Spinal cord (tissue), 10 donors: ENCODE results near the gene ARFRP1. TPM values are rescaled to one million over a fixed set of nuclear protein-coding genes. Genes with fewer than 3 reads are reported as not detected.
"Not testable (repeated sequence)": the region's sequence is repeated elsewhere in the genome, so short reads cannot be mapped to it uniquely, and the experiment has no call there.

Experiments
- DNase-seq, 6 donors: peaks; one replicate each; pipeline versions ENCODE4 v3.0.0 to v3.0.0-alpha.2; 2013 to 2015; ENCODE audit warnings: low spot score in 6 of 6, low read depth in 4 of 6
- H3K27ac ChIP-seq: one replicate; pipeline ENCODE4 v1.5.1; 2013; ENCODE audit warnings: low read depth, low read length, control low read depth
- H3K27me3 ChIP-seq: one replicate; pipeline ENCODE4 v1.6.1; 2013; ENCODE audit warnings: low read length; ENCODE audit not compliant: control insufficient read depth, insufficient read depth
- H3K36me3 ChIP-seq: one replicate; pipeline ENCODE4 v1.6.1; 2013; ENCODE audit warnings: low read length; ENCODE audit not compliant: control insufficient read depth, insufficient read depth
- H3K4me1 ChIP-seq: one replicate; pipeline ENCODE4 v1.6.1; 2013; ENCODE audit warnings: low read length; ENCODE audit not compliant: control insufficient read depth, insufficient read depth
- H3K4me3 ChIP-seq: one replicate; pipeline ENCODE4 v1.5.1; 2013; ENCODE audit warnings: low read depth, low read length, control low read depth
- H3K9me3 ChIP-seq: one replicate; pipeline ENCODE4 v1.6.1; 2013; ENCODE audit warnings: low read length; ENCODE audit not compliant: control insufficient read depth, insufficient read depth
- WGBS: methylation state at CpG from one replicate; pipeline ENCODE4 v1.1.5; 2013; ENCODE audit warnings: missing lambda C conversion rate; ENCODE audit not compliant: insufficient coverage; 5-methylcytosine and 5-hydroxymethylcytosine counted together
- polyA plus RNA-seq, 2 donors: library from polyadenylated mRNA; unstranded; fragments of 120-200 nt; gene quantifications; one replicate each; pipeline ENCODE4 v1.2.1, GENCODE V29; 2013; ENCODE audit not compliant: insufficient read length in 2 of 2
- total RNA-seq, 2 donors: library from RNA; depleted of rRNA in 1 of 2; stranded (reverse); fragments of 120-200 nt in 1 of 2; fragments of >200 nt in 1 of 2; gene quantifications; one replicate each; pipeline versions ENCODE4 v1.2.3 to v1.2.4, GENCODE V29; 2013 to 2014
- donor health status: healthy.

The ARFRP1 gene
- total and polyA plus RNA-seq, 4 donors: 19.5 to 57.8 (median 49.3) TPM

DNA sequence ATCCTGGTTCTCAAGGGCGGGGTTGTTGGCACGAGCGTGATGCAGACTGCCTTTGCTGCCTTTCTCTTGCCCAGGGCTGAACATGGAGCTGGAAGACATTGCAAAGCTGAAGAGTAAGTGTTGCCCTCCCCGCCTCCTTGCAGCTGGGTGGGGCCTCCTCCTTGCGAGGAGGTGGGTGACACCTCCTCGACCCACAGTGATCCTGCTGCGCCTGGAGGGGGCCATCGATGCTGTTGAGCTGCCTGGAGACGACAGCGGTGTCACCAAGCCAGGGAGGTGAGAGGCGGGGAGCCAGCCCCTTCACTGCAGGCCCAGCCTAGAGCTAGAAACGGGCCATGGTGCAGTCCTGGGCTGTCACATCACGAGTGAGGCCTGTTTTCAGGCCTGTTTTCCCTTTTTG is 29.7 kb downstream of the ARFRP1 start:
- H3K27ac ChIP-seq: no peak overlapping the region
- no peak for DNase-seq
- H3K4me3 ChIP-seq: no peak overlapping the region
- H3K27me3 ChIP-seq: no peaks in the 10 kb centered on the region
- H3K4me1 ChIP-seq: no peaks in the 10 kb centered on the region
- WGBS: 89% methylated on average over 13 of the region's 13 CpGs
- H3K36me3 ChIP-seq: peaks cover 97% of the 10 kb centered on the region
- H3K9me3 ChIP-seq: no peaks in the 10 kb centered on the region

DNA sequence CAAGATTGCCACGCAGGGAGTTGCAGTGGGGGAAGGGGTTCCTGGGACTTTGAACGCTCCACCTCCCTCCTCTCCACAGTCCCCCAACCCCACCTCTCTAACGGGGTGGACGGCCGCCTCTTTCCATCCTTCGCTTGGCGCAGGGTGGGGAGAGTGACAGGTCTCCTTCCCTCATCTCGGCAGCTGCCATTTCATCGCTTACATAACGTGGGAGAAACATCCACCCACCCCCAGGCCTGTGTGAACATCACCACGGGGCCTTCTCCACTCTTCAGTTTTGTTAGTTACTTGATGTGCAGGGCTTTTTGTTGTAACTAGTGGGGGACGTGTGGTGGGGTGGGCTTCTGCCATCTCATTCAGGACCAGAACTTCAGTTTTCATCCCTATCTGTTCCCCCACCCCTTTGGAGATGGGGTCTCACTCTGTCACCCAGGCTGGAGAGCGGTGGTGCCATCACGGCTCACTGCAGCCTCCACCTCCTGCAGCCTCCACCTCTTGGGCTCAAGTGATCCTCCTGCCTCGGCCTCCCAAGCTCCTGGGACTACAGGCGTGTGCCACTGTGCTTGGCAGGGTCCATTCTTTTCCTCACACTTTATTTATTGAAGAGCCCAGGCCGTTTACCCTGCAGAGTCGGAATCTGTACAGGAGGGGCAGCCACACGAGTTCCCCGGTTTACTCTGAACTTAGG is 32.0 kb downstream of the ARFRP1 start:
- no peak for DNase-seq

DNA sequence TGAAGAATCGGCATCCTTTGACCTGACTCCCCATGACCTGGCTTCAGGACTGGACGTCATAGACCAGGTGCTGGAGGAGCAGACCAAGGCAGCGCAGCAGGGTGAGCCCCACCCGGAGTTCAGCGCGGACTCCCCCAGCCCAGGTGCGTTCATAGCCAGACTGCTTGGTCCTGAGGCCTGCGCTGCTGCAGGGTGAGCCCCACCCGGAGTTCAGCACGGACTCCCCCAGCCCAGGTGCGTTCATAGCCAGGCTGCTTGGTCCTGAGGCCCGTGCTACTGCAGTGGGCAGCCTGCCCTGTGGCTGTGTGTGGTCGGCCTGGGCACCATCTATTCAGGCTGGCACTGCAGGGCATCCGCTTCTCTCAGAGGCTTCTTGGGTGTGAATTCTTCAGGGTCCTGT is 33.8 kb downstream of the ARFRP1 start:
- H3K36me3 ChIP-seq: peaks cover 82% of the 10 kb centered on the region
- H3K4me1 ChIP-seq: no peaks in the 10 kb centered on the region
- no peak for DNase-seq
- no peaks in the 10 kb centered on the region for H3K27me3 ChIP-seq
- no peaks in the 10 kb centered on the region for H3K9me3 ChIP-seq
- no peak overlapping the region for H3K4me3 ChIP-seq
- 96% methylated on average over 13 of the region's 14 CpGs for WGBS
- no peak overlapping the region for H3K27ac ChIP-seq

More for the DNA sequence above, 32.0 kb downstream of the ARFRP1 start:
- WGBS: 93% methylated on average over 8 of the region's 20 CpGs
- no peaks in the 10 kb centered on the region for H3K27me3 ChIP-seq
- H3K27ac ChIP-seq: no peak overlapping the region
- no peak overlapping the region for H3K4me3 ChIP-seq
- no peaks in the 10 kb centered on the region for H3K9me3 ChIP-seq
- peaks cover 96% of the 10 kb centered on the region for H3K36me3 ChIP-seq
- no peaks in the 10 kb centered on the region for H3K4me1 ChIP-seq

DNA sequence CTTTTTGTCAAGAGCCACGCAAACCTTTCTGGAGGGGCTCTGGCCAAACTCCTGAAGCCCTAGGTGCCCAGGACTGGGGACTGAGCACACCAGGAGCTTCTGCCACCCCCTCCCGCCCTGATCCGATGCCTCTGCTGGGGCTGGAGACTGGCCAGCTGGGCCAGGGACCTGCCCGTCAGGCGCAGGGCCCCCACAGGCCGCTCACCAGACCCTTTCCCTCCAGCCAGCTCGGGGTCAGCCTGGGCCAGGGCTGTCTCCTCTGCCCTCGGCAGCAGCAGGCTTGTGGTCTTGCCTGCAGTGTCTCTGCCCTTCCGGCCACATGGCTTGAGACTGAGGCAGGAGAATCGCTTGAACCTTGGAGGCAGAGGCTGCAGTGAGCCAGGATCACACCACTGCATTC is 35.1 kb downstream of the ARFRP1 start:
- H3K36me3 ChIP-seq: peaks cover 83% of the 10 kb centered on the region
- DNase-seq: no peak
- H3K27ac ChIP-seq: no peak overlapping the region
- H3K9me3 ChIP-seq: no peaks in the 10 kb centered on the region
- 94% methylated on average over 10 of the region's 10 CpGs for WGBS
- H3K4me3 ChIP-seq: no peak overlapping the region
- H3K27me3 ChIP-seq: no peaks in the 10 kb centered on the region
- H3K4me1 ChIP-seq: no peaks in the 10 kb centered on the region

DNA sequence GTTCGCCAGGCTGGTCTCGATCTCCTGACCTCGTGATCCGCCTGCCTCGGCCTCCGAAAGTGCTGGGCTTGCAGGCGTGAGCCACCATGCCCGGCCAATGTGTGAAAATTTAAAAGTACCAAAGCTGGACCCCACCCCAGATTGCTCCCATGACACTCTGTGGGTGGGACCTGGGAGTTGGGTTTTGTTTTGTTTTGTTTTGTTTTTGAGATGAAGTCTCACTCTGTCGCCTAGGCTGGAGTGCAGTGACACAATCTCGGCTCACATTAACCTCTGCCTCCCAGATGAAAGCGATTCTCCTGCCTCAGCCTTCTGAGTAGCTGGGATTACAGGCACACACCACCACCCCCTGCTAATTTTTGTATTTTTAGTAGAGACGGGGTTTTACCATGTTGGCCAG is 36.1 kb downstream of the ARFRP1 start:
- not testable (repeated sequence) for H3K4me3 ChIP-seq

DNA sequence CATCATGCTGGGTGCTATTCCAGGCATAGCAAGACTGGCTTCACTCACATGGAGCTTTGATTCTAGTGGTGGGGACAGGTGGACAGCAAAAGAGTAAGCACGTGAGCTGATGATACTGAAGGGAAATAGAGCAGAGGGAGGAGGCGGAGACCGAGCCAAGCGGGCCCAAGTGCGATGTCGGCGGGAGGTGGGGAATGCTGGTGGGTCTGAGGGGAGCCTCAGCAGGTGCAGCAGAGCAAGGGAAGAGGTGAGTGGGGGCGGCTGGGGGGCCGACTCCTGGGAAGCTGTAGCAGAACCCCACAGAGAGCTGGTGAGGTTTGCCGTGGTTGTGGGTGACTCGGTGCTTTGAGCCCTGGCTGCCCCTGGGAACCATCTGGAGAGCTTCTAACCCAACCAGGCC is 39.4 kb downstream of the ARFRP1 start:
- Histone ChIP-seq H3K4me1 (peaks cover 22% of the 10 kb centered on the region), H3K9me3 (no peaks in the 10 kb centered on the region), H3K36me3 (peaks cover 83% of the 10 kb centered on the region), H3K27me3 (no peaks in the 10 kb centered on the region), H3K27ac (no peak overlapping the region), H3K4me3 (no peak overlapping the region)
- WGBS: 96% methylated on average over 11 of the region's 11 CpGs
- DNase-seq: no peak

More for the DNA sequence above, 36.1 kb downstream of the ARFRP1 start:
- not testable (repeated sequence) for H3K4me1 ChIP-seq, H3K9me3 ChIP-seq, DNase-seq, H3K27ac ChIP-seq, H3K27me3 ChIP-seq
- 95% methylated on average over 6 of the region's 12 CpGs for WGBS
- H3K36me3 ChIP-seq: peaks cover 83% of the 10 kb centered on the region

DNA sequence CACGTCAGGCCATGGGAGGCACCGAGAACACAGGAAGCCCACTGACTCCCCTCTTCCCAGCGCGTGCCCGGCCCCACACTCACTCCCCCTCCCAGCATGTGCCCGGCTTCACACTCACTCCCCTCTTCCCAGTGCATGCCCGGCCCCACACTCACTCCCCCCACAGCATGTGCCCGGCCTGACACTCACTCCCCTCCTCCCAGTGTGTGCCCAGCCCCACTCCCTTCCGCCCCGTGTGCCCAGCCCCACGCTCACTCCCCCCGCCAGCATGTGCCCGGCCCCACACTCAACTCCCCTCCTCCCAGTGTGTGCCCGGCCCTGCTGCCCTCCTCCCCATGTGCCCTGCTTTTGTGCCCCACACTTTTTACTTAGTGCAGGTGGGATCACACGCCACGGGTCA is 39.9 kb downstream of the ARFRP1 start:
- no peak for DNase-seq
- WGBS: 94% methylated on average over 16 of the region's 16 CpGs
- Histone ChIP-seq H3K36me3 (peaks cover 84% of the 10 kb centered on the region), H3K4me3 (no peak overlapping the region), H3K27ac (no peak overlapping the region), H3K4me1 (peaks cover 22% of the 10 kb centered on the region), H3K9me3 (no peaks in the 10 kb centered on the region), H3K27me3 (no peaks in the 10 kb centered on the region)

DNA sequence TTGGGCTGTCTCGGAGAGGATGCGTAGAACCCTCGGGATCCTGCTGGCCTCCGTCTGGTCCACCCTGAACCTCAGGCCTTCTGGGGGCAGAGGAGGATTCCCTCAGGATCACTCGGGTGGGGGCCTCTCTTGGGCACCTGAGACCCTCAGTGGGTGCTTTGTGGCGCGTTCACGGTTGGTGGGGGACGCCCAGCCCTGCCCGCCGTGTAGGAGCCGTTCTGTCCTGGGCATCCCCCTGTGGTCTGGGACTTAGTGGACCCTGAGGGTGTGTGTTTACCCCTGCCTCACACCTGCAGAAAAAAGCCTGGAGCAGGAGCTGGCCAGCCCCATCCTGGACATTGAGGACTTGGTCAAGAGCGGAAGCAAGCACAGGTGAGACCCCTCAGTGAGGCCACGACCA is 42.1 kb downstream of the ARFRP1 start:
- Histone ChIP-seq H3K36me3 (peaks cover 84% of the 10 kb centered on the region), H3K4me3 (no peak overlapping the region), H3K4me1 (peaks cover 22% of the 10 kb centered on the region), H3K9me3 (no peaks in the 10 kb centered on the region), H3K27me3 (no peaks in the 10 kb centered on the region), H3K27ac (no peak overlapping the region)
- DNase-seq: no peak
- WGBS: 95% methylated on average over 14 of the region's 14 CpGs

DNA sequence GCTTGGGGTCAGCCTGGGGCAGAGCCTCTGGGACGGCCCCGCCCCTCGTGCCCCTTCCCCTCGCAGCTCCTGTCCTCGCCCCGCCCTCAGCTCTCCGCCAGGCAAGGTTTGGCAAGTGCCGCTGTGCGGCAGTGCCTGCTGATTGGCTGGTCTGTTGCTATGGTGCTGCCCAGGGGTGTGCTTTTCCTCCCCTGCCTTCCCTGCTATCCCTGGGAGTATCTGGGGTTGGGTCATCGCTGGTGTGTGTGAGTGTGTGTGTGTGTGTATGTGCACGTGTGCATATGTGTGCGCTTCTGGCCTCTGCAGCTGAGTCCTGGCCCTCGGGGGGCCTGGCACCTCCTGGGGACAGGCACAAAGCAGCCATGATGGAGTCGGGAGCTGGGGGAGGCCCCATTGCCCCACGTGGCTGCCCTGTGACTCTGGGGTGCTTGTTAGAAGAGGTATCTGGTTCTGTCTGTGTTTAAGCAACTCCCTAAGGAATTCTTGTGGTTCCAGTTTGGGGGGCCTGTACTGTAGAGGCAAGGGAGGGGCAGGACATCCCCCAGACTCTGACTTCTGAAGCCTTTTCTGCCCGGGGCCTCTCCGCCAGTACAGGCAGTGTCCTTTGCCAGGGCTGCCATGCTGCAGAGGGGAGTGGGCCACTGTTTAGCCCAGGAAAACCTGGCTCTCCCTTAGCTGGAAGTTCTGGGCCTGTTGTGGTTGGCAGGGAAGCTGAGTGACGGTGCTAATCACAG is 42.7 kb downstream of the ARFRP1 start:
- no peaks in the 10 kb centered on the region for H3K9me3 ChIP-seq
- H3K4me1 ChIP-seq: peaks cover 22% of the 10 kb centered on the region
- peak in 3 of 6 donors; percentile 48 to 93 (median 86) for DNase-seq
- no peak overlapping the region for H3K4me3 ChIP-seq
- H3K27me3 ChIP-seq: no peaks in the 10 kb centered on the region
- peak overlapping the region; percentile 25 for H3K27ac ChIP-seq
- H3K36me3 ChIP-seq: peaks cover 87% of the 10 kb centered on the region
- 45% methylated on average over 13 of the region's 18 CpGs for WGBS
